Stimulated activated naive B cell treated with anti-CD40 and anti-IgM and Interleukin-4, amounts not matched to agents 10 μg/mL and 1 μg/mL and 100 μg/mL, for 72 hours (primary cell): ENCODE measurements around the gene SPAG16.
A peak's percentile ranks its signal among the peaks of the same experiment; 100 is the strongest.

ENCODE experiments used
- ATAC-seq, 2 donors: fragments of 150-1000 bp; cut with Tn5 transposase; replicated peaks; 2 replicates each; pipeline ENCODE4 v1.10.0; 2021; ENCODE audit warnings: moderate library complexity in 1 of 2
- DNase-seq: peaks from one replicate; pipeline ENCODE4 v3.0.0; 2021
- H3K27ac Mint-ChIP-seq: one replicate; pipeline ENCODE4 v1.8.0; 2022; ENCODE audit warnings: mild to moderate bottlenecking, mixed read lengths
- H3K27me3 Mint-ChIP-seq, 2 donors: one replicate each; pipeline ENCODE4 v1.8.0; 2022; ENCODE audit warnings: mixed read lengths in 2 of 2
- H3K36me3 Mint-ChIP-seq, 2 donors: one replicate each; pipeline ENCODE4 v1.8.0; 2022; ENCODE audit warnings: mixed read lengths in 2 of 2, mild to moderate bottlenecking in 1 of 2
- H3K4me1 Mint-ChIP-seq, 2 donors: one replicate each; pipeline ENCODE4 v1.8.0; 2022; ENCODE audit warnings: mixed read lengths in 2 of 2, mild to moderate bottlenecking in 1 of 2
- H3K4me3 Mint-ChIP-seq, 2 donors: one replicate each; pipeline ENCODE4 v1.8.0; 2022; ENCODE audit warnings: mild to moderate bottlenecking in 2 of 2, mixed read lengths in 2 of 2, moderate library complexity in 1 of 2
- H3K9me3 Mint-ChIP-seq, 2 donors: one replicate each; pipeline ENCODE4 v1.8.0; 2022; ENCODE audit warnings: mixed read lengths in 2 of 2, mild to moderate bottlenecking in 1 of 2

Gene SPAG16

GRCh38 chr2:213475433-213475832 lies 191.2 kb downstream of the SPAG16 start:
- peaks cover 31 to 37% of the 10 kb centered on the region in 2 donors for H3K9me3 Mint-ChIP-seq
- no peak for DNase-seq
- ATAC-seq = no peak
- H3K36me3 Mint-ChIP-seq = no peaks in the 10 kb centered on the region
- H3K4me1 Mint-ChIP-seq = no peaks in the 10 kb centered on the region
- H3K4me3 Mint-ChIP-seq = no peak overlapping the region
- H3K27ac Mint-ChIP-seq = no peak overlapping the region
- no peaks in the 10 kb centered on the region for H3K27me3 Mint-ChIP-seq

DNA sequence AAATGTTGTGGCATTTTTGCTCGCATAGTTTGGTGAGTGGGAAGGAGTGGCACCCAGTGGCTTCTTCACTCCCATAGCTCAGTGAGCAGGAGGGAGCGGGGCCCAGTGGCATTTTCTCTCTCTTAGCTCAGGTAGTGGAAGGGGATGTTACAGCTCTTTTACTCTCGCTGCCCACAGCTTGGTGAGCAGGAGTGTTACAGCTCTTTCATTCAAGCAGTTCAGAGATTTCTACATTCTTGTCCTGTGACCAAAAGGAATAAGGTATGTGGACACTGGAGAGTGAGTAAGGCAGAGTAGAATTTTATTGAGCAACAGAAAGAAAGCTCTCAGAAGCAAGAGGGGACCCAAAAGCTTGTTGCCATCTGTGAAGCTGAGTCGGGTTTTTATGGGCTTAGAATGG lies 192.4 kb downstream of the SPAG16 start:
- H3K27me3 Mint-ChIP-seq = no peaks in the 10 kb centered on the region
- ATAC-seq (no peak), DNase-seq (no peak)
- H3K9me3 Mint-ChIP-seq = peaks cover 31 to 35% of the 10 kb centered on the region in 2 donors
- no peak overlapping the region for H3K27ac Mint-ChIP-seq
- H3K4me1 Mint-ChIP-seq = no peaks in the 10 kb centered on the region
- no peak overlapping the region for H3K4me3 Mint-ChIP-seq
- no peaks in the 10 kb centered on the region for H3K36me3 Mint-ChIP-seq

DNA sequence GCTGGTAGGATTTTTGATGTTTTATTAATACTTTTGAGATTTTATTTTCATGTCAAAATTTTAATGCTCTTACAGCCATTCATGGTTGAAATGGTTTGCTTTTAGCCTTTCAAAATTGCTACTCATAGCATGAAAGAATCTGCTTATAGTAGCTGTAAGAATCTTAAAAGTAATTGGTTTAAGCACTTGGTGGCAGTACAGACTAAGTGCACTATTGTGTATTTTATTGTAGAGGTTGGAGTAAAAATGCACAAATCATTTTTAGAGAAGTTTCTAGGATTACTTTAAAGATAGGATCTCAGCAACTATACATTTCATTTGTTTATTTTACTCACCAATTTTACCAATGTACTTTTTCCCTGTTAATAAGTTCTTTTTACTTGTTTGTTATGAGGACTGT lies 205.8 kb downstream of the SPAG16 start:
- no peak overlapping the region for H3K27ac Mint-ChIP-seq

DNA sequence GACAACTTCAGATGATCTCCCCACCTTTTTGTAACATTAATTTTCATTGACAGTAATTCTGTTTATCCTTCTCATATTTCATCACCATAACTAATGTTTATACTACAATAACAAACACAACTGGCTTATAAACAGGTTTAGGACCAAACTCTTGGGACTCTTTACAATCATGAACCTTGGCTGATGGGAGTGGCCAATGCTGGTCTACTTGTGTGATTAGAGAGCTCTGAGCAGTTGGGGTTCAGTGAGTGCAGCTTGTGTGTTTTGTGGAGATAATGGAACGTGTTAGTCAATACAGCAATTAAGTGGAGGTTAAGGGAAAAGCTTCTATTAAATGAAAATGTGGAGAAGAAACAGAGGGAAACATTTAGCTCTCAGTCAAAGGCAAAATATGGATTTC lies 207.1 kb downstream of the SPAG16 start:
- no peaks in the 10 kb centered on the region for H3K4me1 Mint-ChIP-seq
- no peak overlapping the region for H3K27ac Mint-ChIP-seq
- no peak for ATAC-seq
- H3K9me3 Mint-ChIP-seq = no peaks in the 10 kb centered on the region
- no peak overlapping the region for H3K4me3 Mint-ChIP-seq
- DNase-seq = no peak
- no peaks in the 10 kb centered on the region for H3K27me3 Mint-ChIP-seq
- no peaks in the 10 kb centered on the region for H3K36me3 Mint-ChIP-seq

More for the DNA sequence above, 205.8 kb downstream of the SPAG16 start:
- Mint-ChIP-seq H3K4me3 (no peak overlapping the region), H3K9me3 (no peaks in the 10 kb centered on the region), H3K36me3 (no peaks in the 10 kb centered on the region), H3K27me3 (no peaks in the 10 kb centered on the region), H3K4me1 (no peaks in the 10 kb centered on the region)
- no peak for ATAC-seq
- no peak for DNase-seq

- H3K4me1 Mint-ChIP-seq = no peaks in the 10 kb centered on the region
- H3K4me3 Mint-ChIP-seq = no peak overlapping the region
- no peaks in the 10 kb centered on the region for H3K9me3 Mint-ChIP-seq
- no peak for ATAC-seq
- H3K27me3 Mint-ChIP-seq = no peaks in the 10 kb centered on the region
- no peak for DNase-seq
- H3K27ac Mint-ChIP-seq = no peak overlapping the region
- no peaks in the 10 kb centered on the region for H3K36me3 Mint-ChIP-seq
Observed at GRCh38 chr2:213496226-213496625, 212.0 kb downstream of the SPAG16 start.

DNA sequence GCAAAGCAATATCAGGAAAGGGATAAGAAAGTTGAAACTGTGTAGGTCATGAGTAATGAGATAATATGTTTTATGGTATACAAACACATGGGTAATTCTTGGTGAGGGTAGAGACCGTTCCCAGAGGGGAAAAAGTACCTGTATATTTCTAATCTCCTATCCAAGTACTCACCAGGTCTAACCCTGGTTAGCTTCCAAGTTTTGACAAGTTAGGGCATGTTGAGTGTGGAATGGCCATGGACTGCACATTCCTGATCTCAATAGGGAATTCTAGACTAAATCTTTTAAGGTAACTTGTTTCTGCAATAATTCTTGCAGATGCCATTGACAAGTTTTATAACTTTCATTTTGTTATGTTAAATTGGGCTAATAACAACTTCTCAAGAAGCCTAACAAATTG lies 216.6 kb downstream of the SPAG16 start:
- no peak for ATAC-seq
- Mint-ChIP-seq H3K36me3 (no peaks in the 10 kb centered on the region), H3K9me3 (no peaks in the 10 kb centered on the region), H3K4me1 (no peaks in the 10 kb centered on the region), H3K27ac (no peak overlapping the region), H3K27me3 (no peaks in the 10 kb centered on the region), H3K4me3 (no peak overlapping the region)
- DNase-seq = no peak

GRCh38 chr2:213524164-213524563 lies 239.9 kb downstream of the SPAG16 start:
- ATAC-seq = no peak
- H3K36me3 Mint-ChIP-seq = peaks cover 3 to 4% of the 10 kb centered on the region in 2 donors
- H3K9me3 Mint-ChIP-seq = peaks cover 17 to 27% of the 10 kb centered on the region in 2 donors
- no peaks in the 10 kb centered on the region for H3K4me1 Mint-ChIP-seq
- H3K4me3 Mint-ChIP-seq = no peak overlapping the region
- no peak for DNase-seq
- H3K27me3 Mint-ChIP-seq = no peaks in the 10 kb centered on the region
- H3K27ac Mint-ChIP-seq = no peak overlapping the region

DNA sequence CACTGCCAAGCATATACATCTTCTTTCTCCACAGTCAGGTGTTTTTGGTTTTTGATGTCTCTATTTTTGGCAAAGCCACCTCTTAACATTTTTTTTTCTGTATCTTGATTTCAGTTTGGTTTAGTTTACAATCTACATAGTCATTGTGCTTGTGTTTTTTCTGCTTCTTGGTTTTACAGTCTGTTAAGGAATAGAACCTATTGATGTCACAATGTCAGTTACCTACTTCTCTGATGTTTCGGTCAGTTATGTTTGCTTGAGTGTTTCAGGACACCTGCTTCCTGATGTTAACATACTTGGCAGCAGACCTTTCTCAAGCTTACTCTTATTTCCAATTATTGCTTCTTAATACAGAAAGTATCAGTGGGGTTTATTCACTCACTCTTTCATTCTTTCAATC lies 253.3 kb downstream of the SPAG16 start:
- ATAC-seq (no peak), DNase-seq (no peak)
- H3K9me3 Mint-ChIP-seq = peaks cover 0 to 5% of the 10 kb centered on the region in 2 donors
- H3K4me1 Mint-ChIP-seq = no peaks in the 10 kb centered on the region
- no peaks in the 10 kb centered on the region for H3K27me3 Mint-ChIP-seq
- H3K27ac Mint-ChIP-seq = no peak overlapping the region
- no peak overlapping the region for H3K4me3 Mint-ChIP-seq
- no peaks in the 10 kb centered on the region for H3K36me3 Mint-ChIP-seq

GRCh38 chr2:213544940-213545339 lies 260.7 kb downstream of the SPAG16 start:
- ATAC-seq (no peak), DNase-seq (no peak)
- Mint-ChIP-seq H3K4me3 (no peak overlapping the region), H3K27me3 (no peaks in the 10 kb centered on the region), H3K27ac (no peak overlapping the region), H3K4me1 (peaks cover 1 to 14% of the 10 kb centered on the region in 2 donors), H3K9me3 (peaks cover 0 to 5% of the 10 kb centered on the region in 2 donors), H3K36me3 (no peaks in the 10 kb centered on the region)

DNA sequence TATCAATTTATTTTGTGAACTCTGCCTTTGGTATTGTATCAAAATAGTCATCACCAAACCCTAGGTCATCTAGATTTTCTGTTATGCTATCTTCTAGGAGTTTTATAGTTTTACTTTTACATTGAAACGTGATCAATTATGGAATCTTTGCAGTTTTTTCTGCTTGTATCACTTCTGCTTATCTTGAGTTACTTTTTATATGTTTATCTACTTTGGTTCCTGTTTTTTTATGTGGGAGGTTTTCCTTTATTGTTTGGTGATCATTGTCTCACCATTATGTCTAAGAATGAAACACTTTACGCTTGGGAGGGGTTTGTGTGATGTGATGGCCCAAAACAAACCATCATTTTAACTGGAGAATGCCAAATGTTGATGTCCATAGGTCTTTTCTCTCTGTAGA lies 261.2 kb downstream of the SPAG16 start:
- H3K9me3 Mint-ChIP-seq = peaks cover 0 to 5% of the 10 kb centered on the region in 2 donors
- ATAC-seq (peak; percentile 54 to 68), DNase-seq (no peak)

DNA sequence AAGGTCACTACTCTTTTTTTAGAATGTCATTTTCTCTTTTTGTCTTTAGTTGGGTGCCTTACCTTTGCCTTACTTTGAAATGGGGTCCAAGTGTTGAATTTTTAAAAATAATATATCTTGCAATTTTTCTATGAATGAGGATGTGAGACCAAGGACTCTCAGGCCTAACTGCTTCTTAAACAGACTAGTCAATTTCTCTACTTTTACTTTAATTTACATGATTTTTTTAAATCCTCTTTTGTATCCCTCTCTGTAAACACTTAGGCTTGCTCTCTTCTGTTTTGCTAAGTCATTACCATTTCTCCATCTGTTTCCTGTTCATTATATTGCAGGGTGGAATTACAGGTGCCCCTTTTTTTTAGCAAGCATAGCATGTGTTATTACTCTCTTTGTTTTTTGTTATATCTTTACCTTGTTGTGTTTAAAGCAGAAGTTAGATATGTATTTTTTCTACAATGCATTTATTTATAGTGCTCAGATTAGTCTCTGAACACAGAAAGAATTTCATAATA lies 261.8 kb downstream of the SPAG16 start:
- H3K27ac Mint-ChIP-seq = no peak overlapping the region
- H3K9me3 Mint-ChIP-seq = no peaks in the 10 kb centered on the region
- no peaks in the 10 kb centered on the region for H3K27me3 Mint-ChIP-seq
- H3K4me3 Mint-ChIP-seq = no peak overlapping the region
- H3K36me3 Mint-ChIP-seq = no peaks in the 10 kb centered on the region
- ATAC-seq (peak in 1 of 2 donors; percentile 10), DNase-seq (no peak)
- H3K4me1 Mint-ChIP-seq = peaks cover 1 to 14% of the 10 kb centered on the region in 2 donors

More for the DNA sequence above, 261.2 kb downstream of the SPAG16 start:
- H3K4me1 Mint-ChIP-seq = peaks cover 1 to 14% of the 10 kb centered on the region in 2 donors
- no peaks in the 10 kb centered on the region for H3K36me3 Mint-ChIP-seq
- H3K4me3 Mint-ChIP-seq = peak overlapping the region in 1 of 2 donors; percentile 38
- no peak overlapping the region for H3K27ac Mint-ChIP-seq
- H3K27me3 Mint-ChIP-seq = no peaks in the 10 kb centered on the region

DNA sequence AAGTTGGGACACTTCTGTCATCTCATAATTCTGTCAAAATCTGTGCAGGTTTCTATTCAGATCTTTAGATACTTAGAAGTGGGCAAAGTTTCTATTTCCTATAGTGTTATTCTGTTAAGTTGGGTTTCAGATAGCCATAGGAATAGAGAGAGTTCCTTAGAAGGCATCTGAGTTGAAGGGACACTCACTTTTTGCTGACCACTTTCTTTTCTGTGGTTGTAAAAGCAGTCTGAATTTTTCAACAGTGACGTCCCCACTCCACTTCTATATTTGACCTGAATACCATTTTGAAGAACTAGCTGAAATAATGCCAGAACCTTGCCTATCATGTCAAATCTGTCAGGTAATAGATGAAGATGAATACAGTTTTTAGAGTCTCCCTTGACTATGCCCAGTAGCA lies 267.3 kb downstream of the SPAG16 start:
- Mint-ChIP-seq H3K27ac (no peak overlapping the region), H3K4me1 (no peaks in the 10 kb centered on the region), H3K27me3 (no peaks in the 10 kb centered on the region), H3K9me3 (peaks cover 8 to 14% of the 10 kb centered on the region in 2 donors), H3K36me3 (no peaks in the 10 kb centered on the region), H3K4me3 (no peak overlapping the region)
- DNase-seq = no peak
- no peak for ATAC-seq

GRCh38 chr2:213559053-213559452 lies 274.8 kb downstream of the SPAG16 start:
- Mint-ChIP-seq H3K36me3 (no peaks in the 10 kb centered on the region), H3K9me3 (peaks cover 12 to 18% of the 10 kb centered on the region in 2 donors), H3K27ac (no peak overlapping the region), H3K27me3 (no peaks in the 10 kb centered on the region), H3K4me3 (no peak overlapping the region), H3K4me1 (no peaks in the 10 kb centered on the region)
- ATAC-seq = no peak
- no peak for DNase-seq

- DNase-seq (no peak), ATAC-seq (no peak)
- no peaks in the 10 kb centered on the region for H3K27me3 Mint-ChIP-seq
- H3K27ac Mint-ChIP-seq = no peak overlapping the region
- peaks cover 3 to 9% of the 10 kb centered on the region in 2 donors for H3K9me3 Mint-ChIP-seq
- no peaks in the 10 kb centered on the region for H3K4me1 Mint-ChIP-seq
- H3K4me3 Mint-ChIP-seq = no peak overlapping the region
- no peaks in the 10 kb centered on the region for H3K36me3 Mint-ChIP-seq
Observed at GRCh38 chr2:213561759-213562158, 277.5 kb downstream of the SPAG16 start.

GRCh38 chr2:213562539-213563180 lies 278.4 kb downstream of the SPAG16 start:
- H3K27ac Mint-ChIP-seq = no peak overlapping the region
- peaks cover 3 to 9% of the 10 kb centered on the region in 2 donors for H3K9me3 Mint-ChIP-seq
- H3K27me3 Mint-ChIP-seq = no peaks in the 10 kb centered on the region

More at GRCh38 chr2:213562539-213563180, 278.4 kb downstream of the SPAG16 start:
- DNase-seq (no peak), ATAC-seq (no peak)
- Mint-ChIP-seq H3K4me1 (no peaks in the 10 kb centered on the region), H3K4me3 (no peak overlapping the region), H3K36me3 (no peaks in the 10 kb centered on the region)
